Spleen (tissue), 11 donors: ENCODE measurements around the gene CCDC188. TPM values are rescaled to one million over a fixed set of nuclear protein-coding genes. Genes with fewer than 3 reads are reported as not detected.

Experiments used
- DNase-seq: peaks from one replicate; pipeline ENCODE4 v3.0.0-alpha.2; 2020
- H3K27ac ChIP-seq, 8 donors: fragments of 200-600 bp; sonication (generic) in 7 of 8; 1 replicate in 4 of 8; 2 replicates in 4 of 8; pipeline versions ENCODE4 v1.5.0 to v1.8.0; 2016 to 2021; ENCODE audit warnings: inconsistent platforms in 4 of 8, mild to moderate bottlenecking in 4 of 8, moderate library complexity in 1 of 8
- H3K27me3 ChIP-seq, 7 donors: fragments of 200-600 bp; sonication (generic) in 6 of 7; replicated peaks in 1 of 7; 1 replicate in 4 of 7; 2 replicates in 3 of 7; pipeline versions ENCODE4 v1.5.0 to v1.8.0; 2016 to 2021; ENCODE audit warnings: inconsistent platforms in 3 of 7, mild to moderate bottlenecking in 1 of 7
- H3K36me3 ChIP-seq, 6 donors: fragments of 200-600 bp; sonication (generic) in 5 of 6; 1 replicate in 4 of 6; 2 replicates in 2 of 6; pipeline versions ENCODE4 v1.5.0 to v1.8.0; 2016 to 2021; ENCODE audit warnings: inconsistent platforms in 2 of 6
- H3K4me1 ChIP-seq, 6 donors: fragments of 200-600 bp; sonication (generic) in 5 of 6; 1 replicate in 3 of 6; 2 replicates in 3 of 6; pipeline versions ENCODE4 v1.5.0 to v1.8.0; 2016 to 2021; ENCODE audit warnings: inconsistent platforms in 3 of 6
- H3K4me3 ChIP-seq, 8 donors: fragments of 200-600 bp; sonication (generic) in 7 of 8; 1 replicate in 4 of 8; 2 replicates in 4 of 8; pipeline versions ENCODE4 v1.5.0 to v1.8.0; 2016 to 2021; ENCODE audit warnings: inconsistent platforms in 4 of 8, mild to moderate bottlenecking in 4 of 8, moderate library complexity in 2 of 8
- H3K9me3 ChIP-seq, 8 donors: fragments of 200-600 bp; sonication (generic) in 7 of 8; 1 replicate in 4 of 8; 2 replicates in 4 of 8; pipeline versions ENCODE4 v1.5.0 to v1.8.0; 2016 to 2021; ENCODE audit warnings: inconsistent platforms in 4 of 8
- CTCF ChIP-seq, 11 experiments: fragments of 200-600 bp in 7 of 11; fragments of 450-650 bp in 4 of 11; sonication (generic) in 4 of 11; IDR thresholded peaks in 8 of 11; conservative IDR thresholded peaks in 3 of 11; 1 replicate in 7 of 11; 2 replicates in 4 of 11; pipeline versions ENCODE4 v1.4.0 to v1.8.0; 2016 to 2021; ENCODE audit warnings: antibody characterized with exemption in 11 of 11, inconsistent platforms in 4 of 11, mild to moderate bottlenecking in 1 of 11
- POLR2A ChIP-seq, 3 donors: fragments of 450-650 bp; IDR thresholded peaks; one replicate each; pipeline ENCODE4 v1.5.1; 2017; ENCODE audit warnings: antibody characterized with exemption in 3 of 3, mild to moderate bottlenecking in 1 of 3
- POLR2AphosphoS5 ChIP-seq, 3 donors: sonication (generic); formaldehyde crosslinking; IDR thresholded peaks; one replicate each; pipeline ENCODE4 v1.5.1; 2017; ENCODE audit warnings: antibody characterized with exemption in 3 of 3
- WGBS, 5 donors: extraction: QIAGEN DNeasy Blood & Tissue Kit in 3 of 5; methylation state at CpG; one replicate each; pipeline versions ENCODE4 v1.1.5 to v1.1.7; 2013 to 2018; 5-methylcytosine and 5-hydroxymethylcytosine counted together
- intact Hi-C: fragments of 100-400 bp; cut with DNase I; formaldehyde crosslinking; loops from one replicate; pipeline ENCODE4 v1.15.0; 2023; ENCODE audit warnings: low total_unique reads
- polyA plus RNA-seq, 3 donors: library from polyadenylated mRNA; stranded (reverse); fragments of 200-250 nt; gene quantifications; one replicate each; pipeline ENCODE4 v1.2.1, GENCODE V29; 2013
- total RNA-seq, 7 donors: library from RNA; depleted of rRNA in 3 of 7; stranded (reverse); fragments of >200 nt in 3 of 7; fragmentation: NEBNext Ultra II Directional in 4 of 7; extraction: Animal tissue kit (Norgen Biotek cat#: 25700) in 4 of 7; gene quantifications; one replicate each; pipeline versions ENCODE4 v1.1.0 to v1.2.1, GENCODE V29; 2016 to 2021
- donor health status: healthy with polysubstance abuse.
- donor health status: DM: no; HTN: no; CAD: no; lungs with moderate emphysema.
- donor health status: DM: no; HTN: no; CAD: no.
- donor health status: Bipolar disorder and iron deficiency.
- donor health status: healthy.
- donor health status: DM: no; HTN: no; CAD: no.
- donor health status: DM: yes; HTN: yes; CAD: no.

Gene CCDC188
- total and polyA plus RNA-seq, 10 donors = 0.29 to 7.6 (median 1.8) TPM; not detected in 1

GRCh38 chr22:20174785-20175596, 24.1 kb upstream of the CCDC188 start:
- Histone ChIP-seq H3K27me3 (no peaks in the 10 kb centered on the region), H3K4me3 (no peak overlapping the region), H3K27ac (no peak overlapping the region), H3K4me1 (no peaks in the 10 kb centered on the region), H3K36me3 (no peaks in the 10 kb centered on the region), H3K9me3 (no peaks in the 10 kb centered on the region)
- TF ChIP-seq POLR2A (IDR thresholded peaks at IDR 0.05) (no peak), POLR2AphosphoS5 (IDR thresholded peaks at IDR 0.05) (peak in 1 of 3 donors; percentile 21), CTCF (IDR thresholded peaks at IDR 0.05 in 8 of 11, conservative IDR thresholded peaks at IDR 0.05 in 3 of 11) (peak in 6 of 11 experiments; percentile 14 to 56 (median 42))
- DNase-seq = no peak
- 62 to 82% (median 71%) methylated on average over 12 to 19 of the region's 19 CpGs for WGBS, 5 donors
- intact Hi-C loops = no loop called here

- intact Hi-C loops = no loop called here
- Histone ChIP-seq H3K36me3 (no peaks in the 10 kb centered on the region), H3K4me1 (no peaks in the 10 kb centered on the region), H3K27ac (no peak overlapping the region), H3K4me3 (no peak overlapping the region), H3K9me3 (no peaks in the 10 kb centered on the region), H3K27me3 (no peaks in the 10 kb centered on the region)
- 88 to 96% (median 91%) methylated on average over 4 to 10 of the region's 10 CpGs; no CpG with 5 or more reads in 1 of the 5 donors for WGBS, 5 donors
- DNase-seq = no peak
- TF ChIP-seq CTCF (IDR thresholded peaks at IDR 0.05 in 8 of 11, conservative IDR thresholded peaks at IDR 0.05 in 3 of 11) (no peak), POLR2AphosphoS5 (IDR thresholded peaks at IDR 0.05) (no peak), POLR2A (IDR thresholded peaks at IDR 0.05) (no peak)
Measured at GRCh38 chr22:20173772-20174171, 22.9 kb upstream of the CCDC188 start.

- Histone ChIP-seq H3K4me1 (no peaks in the 10 kb centered on the region), H3K36me3 (no peaks in the 10 kb centered on the region), H3K27me3 (no peaks in the 10 kb centered on the region), H3K27ac (no peak overlapping the region), H3K9me3 (no peaks in the 10 kb centered on the region), H3K4me3 (no peak overlapping the region)
- 89 to 98% (median 89%) methylated on average over 7 to 11 of the region's 11 CpGs for WGBS, 5 donors
- no peak for DNase-seq
- intact Hi-C loops = no loop called here
- no peak for TF ChIP-seq POLR2A (IDR thresholded peaks at IDR 0.05)
- TF ChIP-seq CTCF (IDR thresholded peaks at IDR 0.05 in 8 of 11, conservative IDR thresholded peaks at IDR 0.05 in 3 of 11) = no peak
- TF ChIP-seq POLR2AphosphoS5 (IDR thresholded peaks at IDR 0.05) = no peak
Measured at GRCh38 chr22:20173246-20173645, 22.4 kb upstream of the CCDC188 start.

GRCh38 chr22:20172141-20172613, 21.3 kb upstream of the CCDC188 start:
- WGBS, 5 donors = 80 to 95% (median 89%) methylated on average over 9 to 10 of the region's 10 CpGs
- Histone ChIP-seq H3K27ac (no peak overlapping the region), H3K36me3 (no peaks in the 10 kb centered on the region), H3K4me3 (no peak overlapping the region), H3K27me3 (no peaks in the 10 kb centered on the region), H3K4me1 (no peaks in the 10 kb centered on the region), H3K9me3 (no peaks in the 10 kb centered on the region)
- TF ChIP-seq POLR2AphosphoS5 (IDR thresholded peaks at IDR 0.05) (no peak), CTCF (IDR thresholded peaks at IDR 0.05 in 8 of 11, conservative IDR thresholded peaks at IDR 0.05 in 3 of 11) (no peak), POLR2A (IDR thresholded peaks at IDR 0.05) (no peak)
- intact Hi-C loops = no loop called here
- DNase-seq = no peak
